Activated CD4-positive, CD25-positive, alpha-beta regulatory T cell treated with anti-CD3 and anti-CD28 coated beads, Interleukin-2, amount 50 U/mL, for 72 hours (primary cell): ENCODE results near the gene RGSL1.

ENCODE experiments used
- DNase-seq: peaks from one replicate; pipeline ENCODE4 v3.0.0; 2021

RGSL1 gene

GRCh38 chr1:182450087-182450486, at the start of gene RGSL1:
RGSL1 (plus strand) TSS chr1:182450146; CDS start chr1:182450166, 20 bp downstream.
- no peak for DNase-seq

- DNase-seq = no peak
These were observed 49.4 kb upstream of the RGSL1 start, which contains the start of gene TEDDM1 for GRCh38 chr1:182400567-182400966. TEDDM1 (minus strand) TSS chr1:182400667; CDS start chr1:182400485, 182 bp downstream.

GRCh38 chr1:182404781-182405180, 45.2 kb upstream of the RGSL1 start:
- no peak for DNase-seq

GRCh38 chr1:182405578-182405977, 44.4 kb upstream of the RGSL1 start:
- DNase-seq = no peak

- DNase-seq = no peak
These were observed 43.9 kb upstream of the RGSL1 start for GRCh38 chr1:182406012-182406411.

GRCh38 chr1:182407724-182408123, 42.2 kb upstream of the RGSL1 start:
- DNase-seq = no peak

GRCh38 chr1:182408435-182409075, 41.4 kb upstream of the RGSL1 start:
- no peak for DNase-seq

- no peak for DNase-seq
These were observed 39.8 kb upstream of the RGSL1 start for GRCh38 chr1:182410138-182410537.

GRCh38 chr1:182410620-182411273, 39.2 kb upstream of the RGSL1 start:
- no peak for DNase-seq

GRCh38 chr1:182413486-182413885, 36.5 kb upstream of the RGSL1 start:
- DNase-seq = no peak

GRCh38 chr1:182413969-182414368, 36.0 kb upstream of the RGSL1 start:
- DNase-seq = no peak

- no peak for DNase-seq
These were observed 34.2 kb upstream of the RGSL1 start for GRCh38 chr1:182415789-182416188.

GRCh38 chr1:182426442-182427430, 23.2 kb upstream of the RGSL1 start:
- no peak for DNase-seq

GRCh38 chr1:182428043-182428442, 21.9 kb upstream of the RGSL1 start:
- DNase-seq = no peak

- peak; percentile 32 for DNase-seq
These were observed 19.5 kb upstream of the RGSL1 start for GRCh38 chr1:182430263-182431068.

- no peak for DNase-seq
These were observed 18.7 kb upstream of the RGSL1 start for GRCh38 chr1:182431278-182431677.

GRCh38 chr1:182433580-182433979, 16.4 kb upstream of the RGSL1 start:
- no peak for DNase-seq

- DNase-seq = no peak
These were observed 11.6 kb upstream of the RGSL1 start for GRCh38 chr1:182438326-182438725.

GRCh38 chr1:182441719-182442118, 8.2 kb upstream of the RGSL1 start:
- no peak for DNase-seq

GRCh38 chr1:182442333-182442732, 7.6 kb upstream of the RGSL1 start:
- DNase-seq = no peak

- DNase-seq = no peak
These were observed 5.4 kb upstream of the RGSL1 start for GRCh38 chr1:182444497-182444896.

- no peak for DNase-seq
These were observed 3.8 kb upstream of the RGSL1 start for GRCh38 chr1:182446033-182446669.
